ENCODE measurements around the gene ECHS1. TPM values are rescaled to one million over a fixed set of nuclear protein-coding genes. Genes with fewer than 3 reads are reported as not detected.

The ECHS1 gene
- total and polyA plus RNA-seq, 5 donors = 91.0 to 177 (median 115) TPM

- no peaks in the 10 kb centered on the region for H3K4me1 ChIP-seq (ENCODE audit: control insufficient read depth, insufficient read depth, low read length)
- no peak overlapping the region for H3K4me3 ChIP-seq (ENCODE audit: low read length)
- H3K27ac ChIP-seq (ENCODE audit: low read length) = no peak overlapping the region
- DNase-seq = peak in 1 of 3 donors; percentile 26
- H3K27me3 ChIP-seq (ENCODE audit: control insufficient read depth, insufficient read depth) = no peaks in the 10 kb centered on the region
- ATAC-seq = no peak
- 89% methylated on average over 9 of the region's 9 CpGs for WGBS
- intact Hi-C loops (cut with DNase I) = no loop called here
- no peaks in the 10 kb centered on the region for H3K9me3 ChIP-seq (ENCODE audit: control insufficient read depth, low read length)
Observed at GRCh38 chr10:133316266-133316665, 56.9 kb downstream of the ECHS1 start.

- whole genome bisulfite sequencing = 87% methylated on average over 5 of the region's 5 CpGs
- Histone ChIP-seq H3K27me3 (ENCODE audit: control insufficient read depth, insufficient read depth) (no peaks in the 10 kb centered on the region), H3K9me3 (ENCODE audit: control insufficient read depth, low read length) (no peaks in the 10 kb centered on the region), H3K4me3 (ENCODE audit: low read length) (no peak overlapping the region), H3K4me1 (ENCODE audit: control insufficient read depth, insufficient read depth, low read length) (no peaks in the 10 kb centered on the region), H3K27ac (ENCODE audit: low read length) (no peak overlapping the region)
- ATAC-seq = no peak
- DNase-seq = no peak
- intact Hi-C loops (cut with DNase I) = no loop called here
Observed at GRCh38 chr10:133315847-133316246, 57.3 kb downstream of the ECHS1 start.

GRCh38 chr10:133314911-133315310, 58.2 kb downstream of the ECHS1 start:
- Histone ChIP-seq H3K9me3 (ENCODE audit: control insufficient read depth, low read length) (no peaks in the 10 kb centered on the region), H3K4me1 (ENCODE audit: control insufficient read depth, insufficient read depth, low read length) (no peaks in the 10 kb centered on the region), H3K4me3 (ENCODE audit: low read length) (no peak overlapping the region), H3K27ac (ENCODE audit: low read length) (no peak overlapping the region), H3K27me3 (ENCODE audit: control insufficient read depth, insufficient read depth) (no peaks in the 10 kb centered on the region)
- ATAC-seq = no peak
- 88% methylated on average over 12 of the region's 12 CpGs for WGBS
- intact Hi-C loops (cut with DNase I) = no loop called here
- DNase-seq = peak in 1 of 3 donors; percentile 30

- intact Hi-C loops (cut with DNase I) = no loop called here
- DNase-seq (peak in 2 of 3 donors; percentile 7 to 13), ATAC-seq (no peak)
- Histone ChIP-seq H3K27me3 (ENCODE audit: control insufficient read depth, insufficient read depth) (no peaks in the 10 kb centered on the region), H3K4me1 (ENCODE audit: control insufficient read depth, insufficient read depth, low read length) (no peaks in the 10 kb centered on the region), H3K4me3 (ENCODE audit: low read length) (no peak overlapping the region), H3K27ac (ENCODE audit: low read length) (no peak overlapping the region), H3K9me3 (ENCODE audit: control insufficient read depth, low read length) (no peaks in the 10 kb centered on the region)
- 73% methylated on average over 4 of the region's 4 CpGs for WGBS
Observed at GRCh38 chr10:133313192-133313591, 60.0 kb downstream of the ECHS1 start.

GRCh38 chr10:133312769-133313145, 60.4 kb downstream of the ECHS1 start:
- DNase-seq (peak in 1 of 3 donors; percentile 13), ATAC-seq (no peak)
- H3K9me3 ChIP-seq (ENCODE audit: control insufficient read depth, low read length) = no peaks in the 10 kb centered on the region
- no peak overlapping the region for H3K4me3 ChIP-seq (ENCODE audit: low read length)
- 93% methylated on average over 9 of the region's 9 CpGs for WGBS
- intact Hi-C loops (cut with DNase I) = no loop called here
- no peak overlapping the region for H3K27ac ChIP-seq (ENCODE audit: low read length)
- peaks cover 2% of the 10 kb centered on the region for H3K4me1 ChIP-seq (ENCODE audit: control insufficient read depth, insufficient read depth, low read length)
- no peaks in the 10 kb centered on the region for H3K27me3 ChIP-seq (ENCODE audit: control insufficient read depth, insufficient read depth)

Small RNAs within 50 kb of the gene (microRNA-seq; reads per million reads assigned to microRNA genes)
- gene MIR3944 = 0 reads per million in 2 donors

Other genes starting within 250 kb of the ECHS1 start
- gene KNDC1, start 213.1 kb downstream of the ECHS1 start, total RNA-seq = 1 to 10 TPM in 2 of 4 donors, under 1 TPM in 2; 0.41 to 1.4 (median 0.91) TPM
- 0.23 TPM for gene KNDC1, start 213.1 kb downstream of the ECHS1 start, polyA plus RNA-seq
- gene UTF1, start 143.1 kb downstream of the ECHS1 start, total RNA-seq = not detected
- gene UTF1, start 143.1 kb downstream of the ECHS1 start, polyA plus RNA-seq = not detected
- gene VENTX, start 135.5 kb downstream of the ECHS1 start, total RNA-seq = under 1 TPM; 0.45 to 0.89 (median 0.68) TPM
- 0.48 TPM for gene VENTX, start 135.5 kb downstream of the ECHS1 start, polyA plus RNA-seq
- 1 to 10 TPM; 1.4 to 2.1 (median 1.5) TPM for gene ADAM8, start 96.5 kb downstream of the ECHS1 start, total RNA-seq
- 0.50 TPM for gene ADAM8, start 96.5 kb downstream of the ECHS1 start, polyA plus RNA-seq
- 10 to 100 TPM; 34.9 to 45.9 (median 37.4) TPM for gene TUBGCP2, start 64.5 kb downstream of the ECHS1 start, total RNA-seq
- gene TUBGCP2, start 64.5 kb downstream of the ECHS1 start, polyA plus RNA-seq = 23.0 TPM
- gene ZNF511, start 64.4 kb downstream of the ECHS1 start, total RNA-seq = 10 to 100 TPM; 40.2 to 51.8 (median 49.2) TPM
- gene ZNF511, start 64.4 kb downstream of the ECHS1 start, polyA plus RNA-seq = 60.8 TPM
- gene CALY, start 36.5 kb downstream of the ECHS1 start, total RNA-seq = not detected
- gene CALY, start 36.5 kb downstream of the ECHS1 start, polyA plus RNA-seq = 0.18 TPM
- not detected for gene PRAP1, start 26.0 kb downstream of the ECHS1 start, total RNA-seq
- not detected for gene PRAP1, start 26.0 kb downstream of the ECHS1 start, polyA plus RNA-seq
- 10 to 100 TPM; 19.7 to 25.0 (median 21.8) TPM for gene FUOM, start 15.3 kb downstream of the ECHS1 start, total RNA-seq
- gene FUOM, start 15.3 kb downstream of the ECHS1 start, polyA plus RNA-seq = 26.9 TPM
- 1 to 10 TPM; 2.9 to 3.4 (median 3.2) TPM for gene PAOX, start 5.9 kb upstream of the ECHS1 start, total RNA-seq
- 2.7 TPM for gene PAOX, start 5.9 kb upstream of the ECHS1 start, polyA plus RNA-seq
- gene MTG1, start 20.8 kb upstream of the ECHS1 start, total RNA-seq = 10 to 100 TPM; 17.2 to 21.7 (median 19.9) TPM
- gene MTG1, start 20.8 kb upstream of the ECHS1 start, polyA plus RNA-seq = 25.3 TPM
- not detected for gene SPRN, start 51.3 kb upstream of the ECHS1 start, total RNA-seq
- 0.11 TPM for gene SPRN, start 51.3 kb upstream of the ECHS1 start, polyA plus RNA-seq
- 1 to 10 TPM in 1 of 4 donors, under 1 TPM in 3; 0.56 to 1.4 (median 0.88) TPM for gene SCART1, start 80.6 kb upstream of the ECHS1 start, total RNA-seq
- 0.29 TPM for gene SCART1, start 80.6 kb upstream of the ECHS1 start, polyA plus RNA-seq
- 1 to 10 TPM in 3 of 4 donors, under 1 TPM in 1; 0.80 to 1.3 (median 1.2) TPM for gene CYP2E1, start 154.0 kb upstream of the ECHS1 start, total RNA-seq
- gene CYP2E1, start 154.0 kb upstream of the ECHS1 start, polyA plus RNA-seq = 0.36 TPM
- 1 to 10 TPM in 1 of 4 donors, under 1 TPM in 2, not detected in 1; 0.09 to 1.6 (median 0.37) TPM for gene SYCE1, start 192.2 kb upstream of the ECHS1 start, total RNA-seq
- 0.34 TPM for gene SYCE1, start 192.2 kb upstream of the ECHS1 start, polyA plus RNA-seq

Measured in right cardiac atrium (tissue), 5 donors.